ENCODE measurements around the gene NR1D1. TPM values are rescaled to one million over a fixed set of nuclear protein-coding genes. Genes with fewer than 3 reads are reported as not detected.
A peak's percentile ranks its signal among the peaks of the same experiment; 100 is the strongest.

The NR1D1 gene
- polyA plus RNA-seq, 1 donor (not counting 4 experiments of a cell fraction or from before 2014, with no cell fraction given), result 1.0 TPM

DNA sequence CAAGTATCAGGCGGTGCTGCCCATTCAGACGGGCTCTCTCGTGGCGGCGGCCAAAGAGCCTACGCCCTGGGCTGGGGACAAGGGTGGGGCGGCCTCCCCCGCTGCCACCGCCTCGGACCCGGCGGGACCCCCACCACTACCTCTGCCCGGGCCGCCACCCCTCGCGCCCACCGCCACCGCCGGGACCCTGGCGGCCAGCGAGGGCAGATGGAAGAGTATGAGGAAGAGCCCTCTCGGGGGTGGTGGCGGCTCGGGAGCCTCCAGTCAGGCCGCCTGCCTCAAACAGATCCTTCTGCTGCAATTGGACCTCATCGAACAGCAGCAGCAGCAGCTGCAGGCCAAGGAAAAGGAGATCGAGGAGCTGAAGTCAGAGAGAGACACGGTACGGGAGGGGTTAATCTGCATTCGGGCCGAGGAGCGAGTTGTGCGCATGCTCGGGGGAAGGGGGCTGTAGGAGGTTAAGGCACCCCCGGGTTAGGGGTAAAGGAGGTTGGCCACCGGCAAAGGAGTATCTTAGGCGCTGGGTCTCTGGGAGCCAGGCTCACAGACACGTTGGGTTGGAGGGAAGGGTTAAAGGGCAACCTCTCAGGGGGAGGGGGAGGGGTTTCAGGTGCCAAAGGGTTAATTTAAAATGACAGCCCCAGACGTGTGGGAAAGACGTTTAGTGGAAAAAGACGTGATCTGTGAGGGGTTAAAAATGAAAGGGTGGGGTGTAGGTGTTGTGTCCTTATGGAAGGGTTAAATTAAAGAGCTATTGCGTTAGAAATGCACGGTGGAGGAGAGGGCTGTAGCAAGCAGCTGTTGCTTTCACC is 22.8 kb upstream of the NR1D1 start:
- dilution Hi-C loops (cut with MboI; ENCODE audit: extremely low pct_ligation_motif_present, low sequenced_read_pairs), result no loop called here
- Histone ChIP-seq H3K79me2 (ENCODE audit: control insufficient read depth, insufficient read depth, low read length) (peaks cover 63% of the 10 kb centered on the region), H3K4me2 (ENCODE audit: control insufficient read depth, extremely low read depth, insufficient read depth, low read depth, low read length) (peak overlapping the region; percentile 99), H3K4me3 (ENCODE audit: control insufficient read depth in 2 of 3, extremely low read depth in 1 of 3, insufficient read depth in 2 of 3, low read depth in 1 of 3, low read length in 3 of 3) (peak overlapping the region; percentile 70 to 99 (median 97)), H3K36me3 (ENCODE audit: control insufficient read depth in 2 of 2, extremely low read depth in 1 of 2, insufficient read depth in 2 of 2, low read length in 2 of 2) (peaks cover 7 to 21% of the 10 kb centered on the region in 2 experiments), H3K4me1 (ENCODE audit: control insufficient read depth, extremely low read depth, insufficient read depth, low read length) (peaks cover 19% of the 10 kb centered on the region), H3K27me3 (ENCODE audit: control insufficient read depth, extremely low read depth, insufficient read depth, low read length) (no peaks in the 10 kb centered on the region), H3K9me1 (ENCODE audit: control insufficient read depth, extremely low read depth, insufficient read depth, low read length) (no peaks in the 10 kb centered on the region), H3K9ac (ENCODE audit: control insufficient read depth, extremely low read depth, insufficient read depth, low read length) (peak overlapping the region; percentile 75), H2AFZ (ENCODE audit: control insufficient read depth, low read length) (no peak overlapping the region), H3K27ac (ENCODE audit: control insufficient read depth, insufficient read depth, low read length) (peak overlapping the region; percentile 73), H3K9me3 (ENCODE audit: control insufficient read depth, low read depth, low read length) (no peaks in the 10 kb centered on the region), H4K20me1 (ENCODE audit: control insufficient read depth, extremely low read depth, insufficient read depth, low read length) (peaks cover 9% of the 10 kb centered on the region)
- TF ChIP-seq, protein P1, sequence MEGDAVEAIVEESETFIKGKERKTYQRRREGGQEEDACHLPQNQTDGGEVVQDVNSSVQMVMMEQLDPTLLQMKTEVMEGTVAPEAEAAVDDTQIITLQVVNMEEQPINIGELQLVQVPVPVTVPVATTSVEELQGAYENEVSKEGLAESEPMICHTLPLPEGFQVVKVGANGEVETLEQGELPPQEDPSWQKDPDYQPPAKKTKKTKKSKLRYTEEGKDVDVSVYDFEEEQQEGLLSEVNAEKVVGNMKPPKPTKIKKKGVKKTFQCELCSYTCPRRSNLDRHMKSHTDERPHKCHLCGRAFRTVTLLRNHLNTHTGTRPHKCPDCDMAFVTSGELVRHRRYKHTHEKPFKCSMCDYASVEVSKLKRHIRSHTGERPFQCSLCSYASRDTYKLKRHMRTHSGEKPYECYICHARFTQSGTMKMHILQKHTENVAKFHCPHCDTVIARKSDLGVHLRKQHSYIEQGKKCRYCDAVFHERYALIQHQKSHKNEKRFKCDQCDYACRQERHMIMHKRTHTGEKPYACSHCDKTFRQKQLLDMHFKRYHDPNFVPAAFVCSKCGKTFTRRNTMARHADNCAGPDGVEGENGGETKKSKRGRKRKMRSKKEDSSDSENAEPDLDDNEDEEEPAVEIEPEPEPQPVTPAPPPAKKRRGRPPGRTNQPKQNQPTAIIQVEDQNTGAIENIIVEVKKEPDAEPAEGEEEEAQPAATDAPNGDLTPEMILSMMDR (optimal IDR thresholded peaks at IDR 0.05 in 1 of 3, IDR thresholded peaks at IDR 0.05 in 1 of 3, conservative IDR thresholded peaks at IDR 0.05 in 1 of 3; ENCODE audit: extremely low read depth in 1 of 3, insufficient read depth in 2 of 3, low read length in 3 of 3), result no peak
- TF ChIP-seq EZH2 (IDR thresholded peaks at IDR 0.05; ENCODE audit: low read length), result no peak
- DNase-seq (ENCODE audit: low read depth, low spot score), result no peak
- no peak for FAIRE-seq

DNA sequence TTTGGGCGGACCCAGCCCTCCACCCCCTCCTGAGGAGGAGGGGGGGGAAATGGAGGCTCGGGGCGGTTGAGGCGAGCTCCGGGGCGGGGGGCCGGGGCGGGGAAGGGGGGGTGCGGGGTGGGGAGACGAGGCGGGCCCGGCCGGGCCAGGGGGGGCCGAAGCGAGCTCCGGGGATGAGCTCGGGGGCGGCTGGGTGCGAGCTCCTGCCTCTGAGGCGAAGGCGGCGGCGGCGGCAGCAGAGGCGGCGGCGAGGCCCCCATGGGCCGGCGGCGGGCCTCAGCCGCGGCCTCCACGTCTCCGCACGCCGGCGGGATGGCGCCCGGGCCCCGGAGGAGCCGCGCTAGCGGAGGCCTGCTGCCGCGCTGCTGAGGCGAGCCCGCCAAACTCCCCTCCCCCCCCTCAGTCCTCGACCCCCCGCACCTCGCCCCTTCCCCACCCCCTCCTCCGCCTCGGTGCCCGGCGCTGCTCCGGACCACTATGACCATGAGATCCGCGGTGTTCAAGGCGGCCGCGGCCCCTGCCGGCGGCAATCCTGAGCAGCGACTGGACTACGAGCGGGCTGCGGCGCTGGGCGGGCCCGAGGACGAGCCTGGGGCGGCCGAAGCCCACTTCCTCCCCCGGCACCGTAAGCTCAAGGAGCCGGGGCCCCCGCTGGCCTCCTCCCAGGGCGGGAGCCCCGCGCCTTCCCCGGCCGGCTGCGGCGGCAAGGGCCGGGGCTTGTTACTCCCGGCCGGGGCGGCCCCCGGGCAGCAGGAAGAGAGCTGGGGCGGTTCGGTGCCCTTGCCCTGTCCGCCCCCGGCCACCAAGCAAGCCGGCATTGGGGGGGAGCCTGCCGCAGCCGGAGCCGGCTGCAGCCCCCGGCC is 22.0 kb upstream of the NR1D1 start:
- Histone ChIP-seq H3K4me3 (ENCODE audit: control insufficient read depth in 2 of 3, extremely low read depth in 1 of 3, insufficient read depth in 2 of 3, low read depth in 1 of 3, low read length in 3 of 3) (peak overlapping the region; percentile 70 to 99 (median 97)), H2AFZ (ENCODE audit: control insufficient read depth, low read length) (no peak overlapping the region), H3K27me3 (ENCODE audit: control insufficient read depth, extremely low read depth, insufficient read depth, low read length) (no peaks in the 10 kb centered on the region), H3K27ac (ENCODE audit: control insufficient read depth, insufficient read depth, low read length) (peak overlapping the region; percentile 73), H3K9ac (ENCODE audit: control insufficient read depth, extremely low read depth, insufficient read depth, low read length) (peak overlapping the region; percentile 75), H3K4me1 (ENCODE audit: control insufficient read depth, extremely low read depth, insufficient read depth, low read length) (peaks cover 19% of the 10 kb centered on the region), H3K9me1 (ENCODE audit: control insufficient read depth, extremely low read depth, insufficient read depth, low read length) (no peaks in the 10 kb centered on the region), H4K20me1 (ENCODE audit: control insufficient read depth, extremely low read depth, insufficient read depth, low read length) (peaks cover 9% of the 10 kb centered on the region), H3K79me2 (ENCODE audit: control insufficient read depth, insufficient read depth, low read length) (peaks cover 61% of the 10 kb centered on the region), H3K4me2 (ENCODE audit: control insufficient read depth, extremely low read depth, insufficient read depth, low read depth, low read length) (peak overlapping the region; percentile 99), H3K36me3 (ENCODE audit: control insufficient read depth in 2 of 2, extremely low read depth in 1 of 2, insufficient read depth in 2 of 2, low read length in 2 of 2) (peaks cover 5 to 19% of the 10 kb centered on the region in 2 experiments), H3K9me3 (ENCODE audit: control insufficient read depth, low read depth, low read length) (no peaks in the 10 kb centered on the region)
- dilution Hi-C loops (cut with MboI; ENCODE audit: extremely low pct_ligation_motif_present, low sequenced_read_pairs), result no loop called here
- FAIRE-seq (no peak), DNase-seq (ENCODE audit: low read depth, low spot score) (no peak)
- TF ChIP-seq, protein P1 (optimal IDR thresholded peaks at IDR 0.05 in 1 of 3, IDR thresholded peaks at IDR 0.05 in 1 of 3, conservative IDR thresholded peaks at IDR 0.05 in 1 of 3; ENCODE audit: extremely low read depth in 1 of 3, insufficient read depth in 2 of 3, low read length in 3 of 3), result peak in 1 of 3 experiments; percentile 17
- TF ChIP-seq EZH2 (IDR thresholded peaks at IDR 0.05; ENCODE audit: low read length), result no peak
